ENCODE data around the gene PRR20C.
"Not testable (repeated sequence)": the region's sequence is repeated elsewhere in the genome, so short reads cannot be mapped to it uniquely, and the experiment has no call there.

PRR20C gene

DNA sequence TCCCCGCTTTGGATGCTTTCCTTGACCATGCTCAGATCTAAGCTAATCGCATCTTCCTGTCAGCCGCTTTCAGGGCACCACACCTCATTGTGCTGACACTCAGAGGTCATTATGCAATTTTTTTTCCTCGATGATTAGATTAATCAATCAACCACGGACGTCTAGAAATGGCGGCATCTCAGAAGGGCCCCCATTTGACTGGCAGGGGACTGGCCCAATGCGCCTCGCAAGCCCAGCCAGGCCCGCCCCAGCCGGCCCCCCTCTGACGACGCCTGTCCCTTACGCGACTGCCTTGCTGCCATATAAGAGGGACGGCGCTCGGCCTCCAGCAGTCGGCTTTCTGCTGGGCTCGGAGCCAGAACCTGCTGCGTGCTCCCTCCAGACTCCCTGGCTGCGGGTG is at the start of gene PRR20C:
Gene PRR20C (plus strand): TSS at position 301 of the 400 bp plus-strand sequence. CDS start 387 bp downstream, outside the sequence.
- not testable (repeated sequence) for DNase-seq

- DNase-seq = no peak
These were observed 38.9 kb upstream of the PRR20C start for GRCh38 chr13:57114945-57115344.

- DNase-seq = no peak
These were observed 30.2 kb upstream of the PRR20C start for GRCh38 chr13:57123681-57124080.

- DNase-seq = no peak
These were observed 25.0 kb upstream of the PRR20C start for GRCh38 chr13:57128909-57129308.

DNA sequence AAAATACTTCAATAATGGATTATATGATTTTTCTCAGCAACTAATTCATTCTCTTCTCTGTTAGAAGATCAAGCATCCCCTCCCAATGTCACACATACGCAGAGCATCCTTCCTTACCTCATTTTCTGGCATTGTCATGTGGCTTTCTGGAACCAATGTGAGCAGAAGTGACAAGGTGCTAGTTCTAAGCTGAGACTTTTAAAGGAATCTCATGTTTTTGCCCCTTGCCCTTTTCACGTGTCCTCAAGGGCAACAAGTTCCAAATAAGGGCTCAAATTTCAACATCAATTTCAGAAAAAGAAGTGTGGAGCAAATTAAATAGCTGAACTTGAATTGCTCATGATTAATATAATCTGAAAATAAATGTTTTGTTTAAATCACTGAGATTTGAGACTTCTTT is 17.8 kb upstream of the PRR20C start:
- DNase-seq = no peak

- no peak for DNase-seq
These were observed 16.3 kb upstream of the PRR20C start for GRCh38 chr13:57137585-57137984.

DNA sequence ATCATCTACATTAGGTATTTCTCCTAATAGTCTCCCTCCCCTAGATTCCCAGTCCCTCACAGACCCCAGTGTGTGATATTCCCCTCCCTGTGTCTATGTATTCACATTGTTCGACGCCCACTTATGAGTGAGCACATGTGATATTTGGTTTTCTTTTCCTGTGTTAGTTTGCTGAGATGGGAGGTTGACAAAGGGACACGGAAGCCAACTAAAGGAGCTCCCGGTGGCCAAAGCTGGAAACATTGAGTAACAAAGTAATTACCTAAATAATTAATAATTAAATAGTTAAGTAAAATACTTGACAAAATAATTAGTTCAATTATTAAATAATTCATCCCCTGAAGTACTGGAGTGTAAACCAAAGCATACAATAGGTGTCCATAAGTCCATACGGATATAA is 14.9 kb upstream of the PRR20C start:
- no peak for DNase-seq

DNA sequence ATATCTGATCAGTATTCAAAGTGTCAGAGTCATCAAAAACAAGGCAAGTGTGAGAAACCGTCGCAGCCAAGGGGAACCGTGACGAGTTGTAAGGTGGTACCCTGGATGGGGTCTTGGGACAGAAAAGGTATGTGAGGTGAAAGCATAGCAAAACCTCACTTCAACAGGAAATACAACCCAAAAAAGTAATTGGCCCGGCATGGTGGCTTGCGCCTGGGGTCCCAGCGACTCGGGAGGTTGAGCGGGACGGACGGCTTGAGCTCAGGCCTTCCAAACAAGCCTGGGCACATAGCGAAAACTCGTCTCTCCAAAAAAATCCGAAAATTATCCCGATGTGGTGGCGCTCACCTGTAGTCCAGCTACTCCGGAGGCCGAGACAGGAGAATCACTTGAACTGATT is 14.1 kb upstream of the PRR20C start:
- not testable (repeated sequence) for DNase-seq

GRCh38 chr13:57140235-57140968 is 13.5 kb upstream of the PRR20C start, which contains the start of gene PRR20A:
PRR20A (plus strand) TSS chr13:57140918; CDS start chr13:57141305, 387 bp downstream.
- not testable (repeated sequence) for DNase-seq

GRCh38 chr13:57147188-57147587 is 6.7 kb upstream of the PRR20C start, which contains the start of gene PRR20B:
PRR20B (plus strand) TSS chr13:57147488; CDS start chr13:57147875, 387 bp downstream.
- DNase-seq = not testable (repeated sequence)

- not testable (repeated sequence) for DNase-seq
These were observed 5.8 kb upstream of the PRR20C start for GRCh38 chr13:57148106-57148505.

DNA sequence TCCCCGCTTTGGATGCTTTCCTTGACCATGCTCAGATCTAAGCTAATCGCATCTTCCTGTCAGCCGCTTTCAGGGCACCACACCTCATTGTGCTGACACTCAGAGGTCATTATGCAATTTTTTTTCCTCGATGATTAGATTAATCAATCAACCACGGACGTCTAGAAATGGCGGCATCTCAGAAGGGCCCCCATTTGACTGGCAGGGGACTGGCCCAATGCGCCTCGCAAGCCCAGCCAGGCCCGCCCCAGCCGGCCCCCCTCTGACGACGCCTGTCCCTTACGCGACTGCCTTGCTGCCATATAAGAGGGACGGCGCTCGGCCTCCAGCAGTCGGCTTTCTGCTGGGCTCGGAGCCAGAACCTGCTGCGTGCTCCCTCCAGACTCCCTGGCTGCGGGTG is 6.5 kb downstream of the PRR20C start, which contains the start of gene PRR20D:
Gene PRR20D (plus strand): TSS at position 301 of the 400 bp plus-strand sequence. CDS start 387 bp downstream, outside the sequence.
- DNase-seq = not testable (repeated sequence)

DNA sequence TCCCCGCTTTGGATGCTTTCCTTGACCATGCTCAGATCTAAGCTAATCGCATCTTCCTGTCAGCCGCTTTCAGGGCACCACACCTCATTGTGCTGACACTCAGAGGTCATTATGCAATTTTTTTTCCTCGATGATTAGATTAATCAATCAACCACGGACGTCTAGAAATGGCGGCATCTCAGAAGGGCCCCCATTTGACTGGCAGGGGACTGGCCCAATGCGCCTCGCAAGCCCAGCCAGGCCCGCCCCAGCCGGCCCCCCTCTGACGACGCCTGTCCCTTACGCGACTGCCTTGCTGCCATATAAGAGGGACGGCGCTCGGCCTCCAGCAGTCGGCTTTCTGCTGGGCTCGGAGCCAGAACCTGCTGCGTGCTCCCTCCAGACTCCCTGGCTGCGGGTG is 13.0 kb downstream of the PRR20C start, which contains the start of gene PRR20E:
Gene PRR20E (plus strand): TSS at position 301 of the 400 bp plus-strand sequence. CDS start 387 bp downstream, outside the sequence.
- not testable (repeated sequence) for DNase-seq

- no peak for DNase-seq
These were observed 37.8 kb downstream of the PRR20C start for GRCh38 chr13:57191667-57192066.
